Measurements from ENCODE around the gene CFD. TPM values are rescaled to one million over a fixed set of nuclear protein-coding genes. Genes with fewer than 3 reads are reported as not detected.

The CFD gene
- polyA plus RNA-seq, 1 experiment, result 0.45 TPM

DNA sequence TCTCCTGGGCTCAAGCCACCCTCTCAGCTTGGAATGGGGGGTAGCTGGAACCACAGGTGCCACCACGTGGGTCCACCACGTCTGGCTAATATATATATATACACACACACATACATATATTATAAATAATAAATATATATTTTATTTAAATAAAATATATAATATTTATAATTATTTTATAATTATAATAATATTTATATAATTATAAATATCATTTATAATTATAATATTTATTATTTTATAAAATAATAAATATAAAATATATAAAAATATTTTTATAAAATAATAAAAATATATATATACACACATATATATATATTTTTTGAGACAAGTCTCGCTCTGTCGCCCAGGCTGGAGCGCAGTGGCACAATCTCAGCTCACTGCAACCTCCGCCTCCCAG, 4.9 kb upstream of the CFD start:
- ChIA-PET CTCF (no interaction called here), POLR2A (interaction anchor here (0.7 kb wide), 2 partner anchors 9 to 39 kb away, joined by 3 read pairs; no protein-coding TSS in a partner anchor)
- H3K9me3 ChIP-seq (ENCODE audit: control insufficient read depth, insufficient read depth, low read length), result no peaks in the 10 kb centered on the region; the same call in 1 of the 2 replicates
- no peak for DNase-seq (ENCODE audit: low read depth, low spot score)
- H3K27ac ChIP-seq (ENCODE audit: low read depth, low read length), result no peak overlapping the region
- H3K27me3 ChIP-seq (ENCODE audit: control insufficient read depth, insufficient read depth, low read length), result peaks cover 16% of the 10 kb centered on the region
- TF ChIP-seq, protein P1, sequence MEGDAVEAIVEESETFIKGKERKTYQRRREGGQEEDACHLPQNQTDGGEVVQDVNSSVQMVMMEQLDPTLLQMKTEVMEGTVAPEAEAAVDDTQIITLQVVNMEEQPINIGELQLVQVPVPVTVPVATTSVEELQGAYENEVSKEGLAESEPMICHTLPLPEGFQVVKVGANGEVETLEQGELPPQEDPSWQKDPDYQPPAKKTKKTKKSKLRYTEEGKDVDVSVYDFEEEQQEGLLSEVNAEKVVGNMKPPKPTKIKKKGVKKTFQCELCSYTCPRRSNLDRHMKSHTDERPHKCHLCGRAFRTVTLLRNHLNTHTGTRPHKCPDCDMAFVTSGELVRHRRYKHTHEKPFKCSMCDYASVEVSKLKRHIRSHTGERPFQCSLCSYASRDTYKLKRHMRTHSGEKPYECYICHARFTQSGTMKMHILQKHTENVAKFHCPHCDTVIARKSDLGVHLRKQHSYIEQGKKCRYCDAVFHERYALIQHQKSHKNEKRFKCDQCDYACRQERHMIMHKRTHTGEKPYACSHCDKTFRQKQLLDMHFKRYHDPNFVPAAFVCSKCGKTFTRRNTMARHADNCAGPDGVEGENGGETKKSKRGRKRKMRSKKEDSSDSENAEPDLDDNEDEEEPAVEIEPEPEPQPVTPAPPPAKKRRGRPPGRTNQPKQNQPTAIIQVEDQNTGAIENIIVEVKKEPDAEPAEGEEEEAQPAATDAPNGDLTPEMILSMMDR (IDR thresholded peaks at IDR 0.05; ENCODE audit: low read depth, low read length), result no peak
- H3K4me3 ChIP-seq (ENCODE audit: low read depth, low read length), result no peak overlapping the region

GRCh38 chr19:855142-855541, 4.3 kb upstream of the CFD start:
- H3K27me3 ChIP-seq (ENCODE audit: control insufficient read depth, insufficient read depth, low read length), result peaks cover 16% of the 10 kb centered on the region
- no peak overlapping the region for H3K4me3 ChIP-seq (ENCODE audit: low read depth, low read length)
- DNase-seq (ENCODE audit: low read depth, low spot score), result no peak
- TF ChIP-seq, protein P1 (IDR thresholded peaks at IDR 0.05; ENCODE audit: low read depth, low read length), result no peak
- no peak overlapping the region for H3K27ac ChIP-seq (ENCODE audit: low read depth, low read length)
- ChIA-PET POLR2A (no interaction called here), CTCF (no interaction called here)
- H3K9me3 ChIP-seq (ENCODE audit: control insufficient read depth, insufficient read depth, low read length), result no peaks in the 10 kb centered on the region; the same call in 1 of the 2 replicates

DNA sequence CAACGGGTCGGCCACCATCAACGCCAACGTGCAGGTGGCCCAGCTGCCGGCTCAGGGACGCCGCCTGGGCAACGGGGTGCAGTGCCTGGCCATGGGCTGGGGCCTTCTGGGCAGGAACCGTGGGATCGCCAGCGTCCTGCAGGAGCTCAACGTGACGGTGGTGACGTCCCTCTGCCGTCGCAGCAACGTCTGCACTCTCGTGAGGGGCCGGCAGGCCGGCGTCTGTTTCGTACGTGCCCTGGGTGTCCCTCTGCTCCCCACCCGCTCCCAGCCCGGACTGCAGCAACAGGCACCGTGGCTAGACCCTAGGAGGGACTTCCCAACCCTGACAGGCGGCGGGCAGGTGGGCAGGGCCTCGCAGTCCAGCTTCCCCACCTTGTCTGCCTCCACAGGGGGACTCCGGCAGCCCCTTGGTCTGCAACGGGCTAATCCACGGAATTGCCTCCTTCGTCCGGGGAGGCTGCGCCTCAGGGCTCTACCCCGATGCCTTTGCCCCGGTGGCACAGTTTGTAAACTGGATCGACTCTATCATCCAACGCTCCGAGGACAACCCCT, 3.8 kb upstream of the CFD start:
- ChIA-PET CTCF (no interaction called here), POLR2A (no interaction called here)
- TF ChIP-seq, protein P1 (IDR thresholded peaks at IDR 0.05; ENCODE audit: low read depth, low read length), result no peak
- Histone ChIP-seq H3K4me3 (ENCODE audit: low read depth, low read length) (no peak overlapping the region), H3K27me3 (ENCODE audit: control insufficient read depth, insufficient read depth, low read length) (peaks cover 16% of the 10 kb centered on the region), H3K9me3 (ENCODE audit: control insufficient read depth, insufficient read depth, low read length) (no peaks in the 10 kb centered on the region; the same call in 1 of the 2 replicates), H3K27ac (ENCODE audit: low read depth, low read length) (no peak overlapping the region)
- no peak for DNase-seq (ENCODE audit: low read depth, low spot score)

- Histone ChIP-seq H3K9me3 (ENCODE audit: control insufficient read depth, insufficient read depth, low read length) (peaks cover 6% of the 10 kb centered on the region; the same call in 1 of the 2 replicates), H3K27me3 (ENCODE audit: control insufficient read depth, insufficient read depth, low read length) (peaks cover 5% of the 10 kb centered on the region), H3K27ac (ENCODE audit: low read depth, low read length) (no peak overlapping the region), H3K4me3 (ENCODE audit: low read depth, low read length) (no peak overlapping the region)
- CTCF ChIA-PET, result interaction anchor here (0.7 kb wide), 2 partner anchors 64 to 351 kb away, joined by 4 to 7 read pairs; no protein-coding TSS in a partner anchor
- DNase-seq (ENCODE audit: low read depth, low spot score), result no peak
- POLR2A ChIA-PET, result interaction anchor here (0.7 kb wide), 1 partner anchor 21 kb away, joined by 3 read pairs; no protein-coding TSS in a partner anchor
- TF ChIP-seq, protein P1 (IDR thresholded peaks at IDR 0.05; ENCODE audit: low read depth, low read length), result no peak
These were observed 1.2 kb upstream of the CFD start for GRCh38 chr19:858284-858683.

GRCh38 chr19:861141-861755, 1.8 kb downstream of the CFD start:
- POLR2A ChIA-PET, result interaction anchor here (0.7 kb wide), 1 partner anchor 10 kb away, joined by 4 read pairs; no protein-coding TSS in a partner anchor
- DNase-seq (ENCODE audit: low read depth, low spot score), result no peak
- H3K27ac ChIP-seq (ENCODE audit: low read depth, low read length), result no peak overlapping the region
- no peak overlapping the region for H3K4me3 ChIP-seq (ENCODE audit: low read depth, low read length)
- TF ChIP-seq, protein P1 (IDR thresholded peaks at IDR 0.05; ENCODE audit: low read depth, low read length), result no peak
- peaks cover 6% of the 10 kb centered on the region; the same call in 1 of the 2 replicates for H3K9me3 ChIP-seq (ENCODE audit: control insufficient read depth, insufficient read depth, low read length)
- CTCF ChIA-PET, result interaction anchor here (0.6 kb wide), 1 partner anchor 140 kb away, joined by 3 read pairs; no protein-coding TSS in a partner anchor
- peaks cover 3% of the 10 kb centered on the region for H3K27me3 ChIP-seq (ENCODE audit: control insufficient read depth, insufficient read depth, low read length)

Data from AG04450 (cell line).